ENCODE data around the gene BFSP2. TPM values are rescaled to one million over a fixed set of nuclear protein-coding genes. Genes with fewer than 3 reads are reported as not detected.

The BFSP2 gene
- total and polyA plus RNA-seq, 2 experiments from 2014 or later: not detected

GRCh38 chr3:133408366-133408765 is 8.5 kb downstream of the BFSP2 start:
- Histone ChIP-seq H3K4me2 (ENCODE audit: unreplicated experiment) (peak overlapping the region; percentile 19), H3K9ac (no peak overlapping the region), H3F3A (ENCODE audit: insufficient read depth) (peaks cover 12% of the 10 kb centered on the region; the same call in 1 of the 2 replicates), H3K27ac (no peak overlapping the region), H3K4me1 (ENCODE audit: insufficient read depth) (peaks cover 20% of the 10 kb centered on the region), H3K36me3 (ENCODE audit: low read depth) (no peaks in the 10 kb centered on the region), H3K9me3 (ENCODE audit: low read depth) (no peaks in the 10 kb centered on the region), H3K79me2 (ENCODE audit: insufficient read depth) (no peaks in the 10 kb centered on the region), H3K9me2 (ENCODE audit: insufficient read depth) (no peaks in the 10 kb centered on the region), H4K20me1 (ENCODE audit: insufficient read depth) (no peaks in the 10 kb centered on the region), H3K4me3 (no peak overlapping the region), H2AFZ (no peak overlapping the region), H3K27me3 (replicated peaks; ENCODE audit: insufficient read depth) (no peaks in the 10 kb centered on the region)
- peak; percentile 18 for DNase-seq
- 85 to 92% methylated on average over 2 of the region's 2 CpGs for WGBS, 2 experiments (ENCODE audit: low coverage in 1 of 2, low lambda C conversion rate in 2 of 2, missing lambda C conversion rate in 2 of 2)
- in situ Hi-C loops (cut with MboI): no loop called here
- TF ChIP-seq EZH2phosphoT487 (IDR thresholded peaks at IDR 0.05; ENCODE audit: insufficient read depth, low read depth) (no peak), EZH2 (IDR thresholded peaks at IDR 0.05; ENCODE audit: insufficient read depth, poor library complexity, severe bottlenecking) (no peak)

- WGBS, 2 experiments (ENCODE audit: low coverage in 1 of 2, low lambda C conversion rate in 2 of 2, missing lambda C conversion rate in 2 of 2): 16 to 28% methylated on average over 2 of the region's 2 CpGs
Observed at GRCh38 chr3:133408961-133409360, 9.1 kb downstream of the BFSP2 start.

GRCh38 chr3:133410191-133410892 is 10.5 kb downstream of the BFSP2 start:
- H3K36me3 ChIP-seq (ENCODE audit: low read depth): no peaks in the 10 kb centered on the region
- in situ Hi-C loops (cut with MboI): no loop called here
- H4K20me1 ChIP-seq (ENCODE audit: insufficient read depth): no peaks in the 10 kb centered on the region
- no peak overlapping the region for H3K4me2 ChIP-seq (ENCODE audit: unreplicated experiment)
- H2AFZ ChIP-seq: no peak overlapping the region
- H3K9me2 ChIP-seq (ENCODE audit: insufficient read depth): no peaks in the 10 kb centered on the region
- peaks cover 17% of the 10 kb centered on the region; the same call in 1 of the 2 replicates for H3F3A ChIP-seq (ENCODE audit: insufficient read depth)
- no peak overlapping the region for H3K9ac ChIP-seq
- peaks cover 24% of the 10 kb centered on the region for H3K4me1 ChIP-seq (ENCODE audit: insufficient read depth)
- no peaks in the 10 kb centered on the region for H3K9me3 ChIP-seq (ENCODE audit: low read depth)
- TF ChIP-seq EZH2 (IDR thresholded peaks at IDR 0.05; ENCODE audit: insufficient read depth, poor library complexity, severe bottlenecking) (no peak), EZH2phosphoT487 (IDR thresholded peaks at IDR 0.05; ENCODE audit: insufficient read depth, low read depth) (no peak)
- H3K79me2 ChIP-seq (ENCODE audit: insufficient read depth): no peaks in the 10 kb centered on the region
- WGBS, 2 experiments (ENCODE audit: low coverage in 1 of 2, low lambda C conversion rate in 2 of 2, missing lambda C conversion rate in 2 of 2): 75% methylated on average over 17 of the region's 17 CpGs
- DNase-seq: no peak
- H3K27ac ChIP-seq: no peak overlapping the region
- no peaks in the 10 kb centered on the region for H3K27me3 ChIP-seq (replicated peaks; ENCODE audit: insufficient read depth)
- no peak overlapping the region for H3K4me3 ChIP-seq

More at GRCh38 chr3:133408961-133409360, 9.1 kb downstream of the BFSP2 start:
- Histone ChIP-seq H4K20me1 (ENCODE audit: insufficient read depth) (no peaks in the 10 kb centered on the region), H3K27ac (no peak overlapping the region), H3K9ac (no peak overlapping the region), H3K9me3 (ENCODE audit: low read depth) (no peaks in the 10 kb centered on the region), H3K4me2 (ENCODE audit: unreplicated experiment) (peak overlapping the region; percentile 19), H3K4me3 (no peak overlapping the region), H2AFZ (no peak overlapping the region), H3K27me3 (replicated peaks; ENCODE audit: insufficient read depth) (no peaks in the 10 kb centered on the region), H3F3A (ENCODE audit: insufficient read depth) (peaks cover 17% of the 10 kb centered on the region; the same call in 1 of the 2 replicates), H3K79me2 (ENCODE audit: insufficient read depth) (no peaks in the 10 kb centered on the region), H3K9me2 (ENCODE audit: insufficient read depth) (no peaks in the 10 kb centered on the region), H3K4me1 (ENCODE audit: insufficient read depth) (peaks cover 24% of the 10 kb centered on the region), H3K36me3 (ENCODE audit: low read depth) (no peaks in the 10 kb centered on the region)
- in situ Hi-C loops (cut with MboI): no loop called here
- peak; percentile 65 for DNase-seq
- TF ChIP-seq EZH2phosphoT487 (IDR thresholded peaks at IDR 0.05; ENCODE audit: insufficient read depth, low read depth) (no peak), EZH2 (IDR thresholded peaks at IDR 0.05; ENCODE audit: insufficient read depth, poor library complexity, severe bottlenecking) (no peak)

GRCh38 chr3:133412183-133413132 is 12.6 kb downstream of the BFSP2 start:
- WGBS, 2 experiments (ENCODE audit: low coverage in 1 of 2, low lambda C conversion rate in 2 of 2, missing lambda C conversion rate in 2 of 2): 54 to 57% methylated on average over 26 of the region's 26 CpGs
- in situ Hi-C loops (cut with MboI): no loop called here
- peak overlapping the region; percentile 69 for H3K9ac ChIP-seq
- TF ChIP-seq EZH2phosphoT487 (IDR thresholded peaks at IDR 0.05; ENCODE audit: insufficient read depth, low read depth) (no peak), EZH2 (IDR thresholded peaks at IDR 0.05; ENCODE audit: insufficient read depth, poor library complexity, severe bottlenecking) (no peak)
- peaks cover 17% of the 10 kb centered on the region; the same call in 1 of the 2 replicates for H3F3A ChIP-seq (ENCODE audit: insufficient read depth)
- peak overlapping the region; percentile 87 for H2AFZ ChIP-seq
- no peaks in the 10 kb centered on the region for H4K20me1 ChIP-seq (ENCODE audit: insufficient read depth)
- H3K79me2 ChIP-seq (ENCODE audit: insufficient read depth): no peaks in the 10 kb centered on the region
- DNase-seq: peak; percentile 90
- no peaks in the 10 kb centered on the region for H3K9me2 ChIP-seq (ENCODE audit: insufficient read depth)
- no peaks in the 10 kb centered on the region for H3K9me3 ChIP-seq (ENCODE audit: low read depth)
- peak overlapping the region; percentile 79 for H3K4me2 ChIP-seq (ENCODE audit: unreplicated experiment)
- H3K27ac ChIP-seq: peak overlapping the region; percentile 50
- H3K4me3 ChIP-seq: peak overlapping the region; percentile 56
- H3K36me3 ChIP-seq (ENCODE audit: low read depth): no peaks in the 10 kb centered on the region
- peaks cover 24% of the 10 kb centered on the region for H3K4me1 ChIP-seq (ENCODE audit: insufficient read depth)
- H3K27me3 ChIP-seq (replicated peaks; ENCODE audit: insufficient read depth): no peaks in the 10 kb centered on the region

Data from GM23248 (cell line).